K562 (cell line): ENCODE measurements around the gene GATM. TPM values are rescaled to one million over a fixed set of nuclear protein-coding genes. Genes with fewer than 3 reads are reported as not detected.

Source experiments
- ATAC-seq: fragments of 200-7000 bp; cut with Tn5 transposase; 3 replicates; pipeline ENCODE4 v1.9.1; 2020; ENCODE audit warnings: moderate library complexity
- BruUV-seq: library from RNA; stranded (reverse); fragments of 400-500 nt; replicated peaks from 2 replicates; lab custom pipeline; 2021; lab: Mats Ljungman, UMichigan
- CTCF ChIA-PET: fragments of 300-600 bp; formaldehyde crosslinking; extraction: SDS; loops from one replicate; lab custom pipeline; 2021; ENCODE audit warnings: low intra/inter-chr PET ratio; lab: Yijun Ruan, JAX
- POLR2A ChIA-PET: fragments of 300-600, 350-650 bp; sonication (Branson Sonifier 250); formaldehyde crosslinking; extraction: SDS; loops from one replicate; lab custom pipeline; 2021; ENCODE audit warnings: antibody characterized with exemption, inconsistent platforms; lab: Yijun Ruan, JAX
- DNase-seq, 4 experiments: peaks; one replicate each; pipeline versions ENCODE4 v3.0.0 to v3.0.0-alpha.2; 2011 to 2018; ENCODE audit warnings: low spot score in 3 of 4, mixed read lengths in 3 of 4; ENCODE audit errors: extremely low read depth in 1 of 4
- FAIRE-seq: peaks from 2 replicates; lab custom pipeline; 2011; peaks lifted over from hg19 to GRCh38; lab: Jason Lieb, UNC
- H2AFZ ChIP-seq: 2 replicates; pipeline ENCODE4 v1.6.0; 2011; ENCODE audit warnings: low read depth, low read length, control low read depth, inconsistent platforms
- H3K27ac ChIP-seq: fragments of 200-600 bp; 3 replicates; pipeline ENCODE4 v1.8.0; 2011; ENCODE audit warnings: low read depth, mild to moderate bottlenecking, control low read depth, inconsistent platforms, low read length, moderate library complexity, mixed read lengths; ENCODE audit errors: extremely low read depth
- H3K27me3 ChIP-seq, 2 experiments: fragments of 300-600 bp in 1 of 2; 2 replicates in 1 of 2; 3 replicates in 1 of 2; pipeline versions ENCODE4 v1.6.0 to v1.8.0; 2011; ENCODE audit warnings: inconsistent platforms in 2 of 2, low read length in 2 of 2, mild to moderate bottlenecking in 1 of 2, mixed read lengths in 1 of 2, moderate library complexity in 1 of 2; ENCODE audit not compliant: control insufficient read depth in 2 of 2, insufficient read depth in 2 of 2
- H3K36me3 ChIP-seq: fragments of 300-600 bp; 3 replicates; pipeline ENCODE4 v1.8.0; 2011; ENCODE audit warnings: mild to moderate bottlenecking, low read length, inconsistent platforms; ENCODE audit not compliant: control insufficient read depth, insufficient read depth
- H3K4me1 ChIP-seq, 2 experiments: fragments of 200-600 bp in 1 of 2; replicated peaks in 1 of 2; 2 replicates in 1 of 2; 3 replicates in 1 of 2; pipeline versions ENCODE4 v1.5.1 to v1.8.0; 2011; ENCODE audit warnings: inconsistent platforms in 2 of 2, low read length in 2 of 2, mild to moderate bottlenecking in 1 of 2, mixed read lengths in 1 of 2, moderate library complexity in 1 of 2; ENCODE audit not compliant: control insufficient read depth in 2 of 2, insufficient read depth in 2 of 2
- H3K4me2 ChIP-seq: 2 replicates; pipeline ENCODE4 v1.6.1; 2011; ENCODE audit warnings: low read length, control low read depth, inconsistent platforms, mixed read lengths; ENCODE audit not compliant: insufficient read depth
- H3K4me3 ChIP-seq: fragments of 200-600 bp; sonication (generic), shearing (Covaris generic); 2 replicates; pipeline ENCODE4 v1.5.1; 2016; ENCODE audit warnings: control low read depth, inconsistent platforms
- H3K79me2 ChIP-seq: fragments of 200-600 bp; 3 replicates; pipeline ENCODE4 v1.8.0; 2011; ENCODE audit warnings: low read length, inconsistent platforms; ENCODE audit not compliant: control insufficient read depth, insufficient read depth
- H3K9ac ChIP-seq, 2 experiments: 2 replicates each; pipeline versions ENCODE4 v1.6.0 to v1.6.1; 2011; ENCODE audit warnings: low read depth in 2 of 2, low read length in 2 of 2, control low read depth in 1 of 2, inconsistent platforms in 1 of 2, mild to moderate bottlenecking in 1 of 2, mixed read lengths in 1 of 2; ENCODE audit not compliant: insufficient read depth in 1 of 2
- H3K9me1 ChIP-seq: one replicate; pipeline ENCODE4 v1.6.0; 2011; ENCODE audit warnings: inconsistent platforms, mild to moderate bottlenecking, low read length, moderate library complexity; ENCODE audit not compliant: control insufficient read depth, insufficient read depth
- H3K9me3 ChIP-seq: replicated peaks from 2 replicates; pipeline ENCODE4 v1.5.1; 2011; ENCODE audit warnings: low read depth, low read length, inconsistent platforms; ENCODE audit not compliant: control insufficient read depth, insufficient read depth
- H4K20me1 ChIP-seq: replicated peaks from 2 replicates; pipeline ENCODE4 v1.6.1; 2011; ENCODE audit warnings: low read length, inconsistent platforms, mixed read lengths; ENCODE audit not compliant: control insufficient read depth, insufficient read depth
- CBFA2T2 ChIP-seq: fragments of 450-650 bp; conservative IDR thresholded peaks from 2 replicates; pipeline ENCODE4 v1.6.1; 2017; ENCODE audit warnings: mild to moderate bottlenecking
- DMBX1 ChIP-seq: fragments of 250-450 bp; sonication (Bioruptor Pico); IDR thresholded peaks from 2 replicates; pipeline ENCODE4 v1.8.0; 2022; ENCODE audit warnings: inconsistent platforms, mild to moderate bottlenecking, moderate library complexity, borderline replicate concordance
- E2F6 ChIP-seq, 2 experiments: IDR thresholded peaks; 2 replicates each; pipeline ENCODE4 v1.6.1; 2011; ENCODE audit warnings: borderline replicate concordance in 1 of 2, control low read depth in 1 of 2, low read depth in 1 of 2, low read length in 1 of 2, mild to moderate bottlenecking in 1 of 2, mixed read lengths in 1 of 2, moderate library complexity in 1 of 2; ENCODE audit not compliant: insufficient read depth in 1 of 2, insufficient read length in 1 of 2, poor library complexity in 1 of 2, severe bottlenecking in 1 of 2; ENCODE audit errors: extremely low read depth in 1 of 2
- ETV6 ChIP-seq, 3 experiments: fragments of 150-350 bp in 1 of 3; sonication (generic) in 1 of 3; formaldehyde crosslinking in 1 of 3; IDR thresholded peaks; 2 replicates each; pipeline versions ENCODE4 v1.6.1 to v1.8.0; 2014 to 2022; ENCODE audit warnings: borderline replicate concordance in 2 of 3, low read depth in 2 of 3, antibody characterized with exemption in 1 of 3, low read length in 1 of 3, mild to moderate bottlenecking in 1 of 3, missing genetic modification reagents in 1 of 3
- GTF2F1 ChIP-seq: IDR thresholded peaks from 2 replicates; pipeline ENCODE4 v1.6.1; 2011; ENCODE audit warnings: low read depth, low read length, improper control_type of control experiment
- HDAC1 ChIP-seq, 2 experiments: fragments of 450-650 bp; IDR thresholded peaks; 2 replicates each; pipeline ENCODE4 v1.6.1; 2016 to 2017; ENCODE audit warnings: inconsistent platforms in 1 of 2, mild to moderate bottlenecking in 1 of 2, moderate library complexity in 1 of 2
- KLF16 ChIP-seq: IDR thresholded peaks from 2 replicates; pipeline ENCODE4 v1.6.1; 2016; ENCODE audit warnings: antibody characterized with exemption
- MAX ChIP-seq: sonication (generic); formaldehyde crosslinking; IDR thresholded peaks from 2 replicates; pipeline ENCODE4 v1.9.0; 2022; ENCODE audit warnings: mild to moderate bottlenecking, missing genetic modification reagents
- MEF2D ChIP-seq: conservative IDR thresholded peaks from 2 replicates; pipeline ENCODE4 v1.6.1; 2016; ENCODE audit warnings: low read depth, missing genetic modification characterization, missing compliant biosample characterization
- NR3C1 ChIP-seq: sonication (generic); formaldehyde crosslinking; IDR thresholded peaks from 2 replicates; pipeline ENCODE4 v1.8.1; 2022; ENCODE audit warnings: missing genetic modification reagents
- NR4A1 ChIP-seq, 2 experiments: fragments of 250-450 bp in 1 of 2; fragments of 450-650 bp in 1 of 2; sonication (Bioruptor Pico) in 1 of 2; IDR thresholded peaks; 2 replicates each; pipeline versions ENCODE4 v1.4.0 to v1.6.1; 2016 to 2020; ENCODE audit warnings: mild to moderate bottlenecking in 2 of 2, missing compliant biosample characterization in 1 of 2, missing genetic modification characterization in 1 of 2, moderate library complexity in 1 of 2
- POLR2A ChIP-seq: fragments of 450-650 bp; conservative IDR thresholded peaks from 2 replicates; pipeline ENCODE4 v1.6.1; 2016
- POLR2AphosphoS2 ChIP-seq: IDR thresholded peaks from 2 replicates; pipeline ENCODE4 v1.6.1; 2012; ENCODE audit warnings: low read length, improper control_type of control experiment
- RHOXF2B ChIP-seq: fragments of 250-450 bp; sonication (Bioruptor Pico); conservative IDR thresholded peaks from 2 replicates; pipeline ENCODE4 v1.5.1; 2021
- STAT6 ChIP-seq: sonication (generic); formaldehyde crosslinking; IDR thresholded peaks from 2 replicates; pipeline ENCODE4 v1.8.1; 2023; ENCODE audit warnings: mild to moderate bottlenecking, missing genetic modification reagents
- TAL1 ChIP-seq: fragments of 450-650 bp; IDR thresholded peaks from 2 replicates; pipeline ENCODE4 v1.6.1; 2016; ENCODE audit warnings: mild to moderate bottlenecking
- TOE1 ChIP-seq, 2 experiments: fragments of 450-650 bp in 1 of 2; sonication (generic) in 1 of 2; formaldehyde crosslinking in 1 of 2; IDR thresholded peaks; 2 replicates each; pipeline versions ENCODE4 v1.7.1 to v1.8.0; 2016 to 2022; ENCODE audit warnings: borderline replicate concordance in 2 of 2, mild to moderate bottlenecking in 2 of 2, antibody characterized with exemption in 1 of 2, inconsistent platforms in 1 of 2, low read depth in 1 of 2, missing genetic modification reagents in 1 of 2, moderate library complexity in 1 of 2
- ZBED1 ChIP-seq: IDR thresholded peaks from 2 replicates; pipeline ENCODE4 v1.6.1; 2014
- ZNF134 ChIP-seq: fragments of 250-450 bp; sonication (Bioruptor Pico); conservative IDR thresholded peaks from 2 replicates; pipeline ENCODE4 v1.4.0; 2020
- ZNF174 ChIP-seq: fragments of 250-450 bp; sonication (Bioruptor Pico); IDR thresholded peaks from 2 replicates; pipeline ENCODE4 v1.4.0; 2020; ENCODE audit warnings: mild to moderate bottlenecking
- WGBS: fragments of 100-300 bp; shearing (Covaris generic); methylation state at CpG from one replicate; pipeline ENCODE4 v1.1.6; 2016; ENCODE audit warnings: low coverage, mixed read lengths; ENCODE audit not compliant: insufficient coverage; ENCODE audit errors: missing lambda C conversion rate; 5-methylcytosine and 5-hydroxymethylcytosine counted together
- in situ Hi-C: fragments of 300-500 bp; cut with MboI; formaldehyde crosslinking; loops from 4 replicates; pipeline ENCODE4 v1.15.0; 2018; ENCODE audit warnings: inconsistent platforms, mixed read lengths
- intact Hi-C: fragments of 100-400 bp; cut with micrococcal nuclease; formaldehyde crosslinking; loops from 2 replicates; pipeline ENCODE4 v1.14.2; 2022
- polyA plus RNA-seq, 8 experiments: library from polyadenylated mRNA; depleted of rRNA in 4 of 8; stranded (reverse) in 5 of 8; unstranded in 3 of 8; fragments of >200 nt; fragmentation: Nextera tagmentation in 2 of 8; fragmentation: Illumina TruSeq in 1 of 8; extraction: Ambion mirVana in 2 of 8; extraction: Trizol in 1 of 8; gene quantifications; 2 replicates each; pipeline versions ENCODE4 v1.2.1 to v1.2.3, GENCODE V29; 2011 to 2014; ENCODE audit warnings: inconsistent platforms in 1 of 8, missing spikeins in 1 of 8
- total RNA-seq, 7 experiments: library from RNA; depleted of rRNA in 6 of 7; stranded (reverse); fragments of >200 nt in 6 of 7; fragmentation: Illumina TruSeq in 2 of 7; extraction: Trizol in 2 of 7; gene quantifications; 2 replicates each; pipeline versions ENCODE4 v1.2.1 to v1.2.3, GENCODE V29; 2011 to 2021; ENCODE audit warnings: low replicate concordance in 1 of 7

The GATM gene
- total and polyA plus RNA-seq, 9 of the 15 experiments (the other 6 are each of a cell fraction or from before 2014, with no cell fraction given): 0.11 to 1.1 (median 0.65) TPM

- H3K9ac ChIP-seq: no peak overlapping the region
- POLR2A ChIA-PET: interaction anchor here (1.1 kb wide), 1 partner anchor 15 kb away, joined by 3 read pairs; no protein-coding TSS in a partner anchor
- H4K20me1 ChIP-seq: no peaks in the 10 kb centered on the region
- H3K4me3 ChIP-seq: no peak overlapping the region
- H2AFZ ChIP-seq: no peak overlapping the region
- H3K36me3 ChIP-seq: no peaks in the 10 kb centered on the region
- no peak for TF ChIP-seq ZNF174 (CRISPR knock-in tag)
- no peak for TF ChIP-seq MEF2D (tag)
- no peak for TF ChIP-seq STAT6 (CRISPR knock-in tag)
- no peak for TF ChIP-seq HDAC1 (IDR thresholded peaks at IDR 0.05)
- no peak for TF ChIP-seq TAL1
- TF ChIP-seq MAX (CRISPR knock-in tag): no peak
- TF ChIP-seq POLR2AphosphoS2: no peak
- TF ChIP-seq CBFA2T2: no peak
- no peak for TF ChIP-seq NR3C1 (CRISPR knock-in tag)
- TF ChIP-seq KLF16: no peak
- TF ChIP-seq DMBX1 (CRISPR knock-in tag): no peak
- TF ChIP-seq ZNF134 (CRISPR knock-in tag): no peak
- TF ChIP-seq GTF2F1: no peak
- no peak for TF ChIP-seq ETV6 (IDR thresholded peaks at IDR 0.05; ENCODE audit: borderline replicate concordance in 1 of 2, low read depth in 2 of 2, low read length in 1 of 2)
- TF ChIP-seq ETV6 (CRISPR knock-in tag; IDR thresholded peaks at IDR 0.05; ENCODE audit: borderline replicate concordance): no peak
- TF ChIP-seq ZBED1: no peak
- TF ChIP-seq POLR2A: no peak
- no peak for TF ChIP-seq TOE1 (IDR thresholded peaks at IDR 0.05; ENCODE audit: borderline replicate concordance)
- TF ChIP-seq TOE1 (CRISPR knock-in tag; IDR thresholded peaks at IDR 0.05; ENCODE audit: borderline replicate concordance, low read depth): no peak
- no peak for TF ChIP-seq E2F6 (IDR thresholded peaks at IDR 0.05; ENCODE audit: borderline replicate concordance in 1 of 2, extremely low read depth in 1 of 2, insufficient read depth in 1 of 2, insufficient read length in 1 of 2, low read depth in 1 of 2, low read length in 1 of 2, poor library complexity in 1 of 2, severe bottlenecking in 1 of 2)
- TF ChIP-seq RHOXF2B (CRISPR knock-in tag): no peak
- TF ChIP-seq NR4A1 (CRISPR knock-in tag; IDR thresholded peaks at IDR 0.05): no peak
- TF ChIP-seq NR4A1 (tag; IDR thresholded peaks at IDR 0.05): no peak
- TF ChIP-seq, all 486 proteins: peak for 0
- Histone ChIP-seq H3K9me1 (no peaks in the 10 kb centered on the region), H3K79me2 (peaks cover 9% of the 10 kb centered on the region), H3K27ac (no peak overlapping the region), H3K4me2 (no peak overlapping the region), H3K4me1 (peaks cover 0 to 2% of the 10 kb centered on the region in 2 experiments; a peak in 1 of 5 replicates), H3K27me3 (peaks cover under 1 to 7% of the 10 kb centered on the region in 2 experiments; a peak in 3 of 5 replicates), H3K9me3 (no peaks in the 10 kb centered on the region)
- no TSS peak for BruUV-seq
- DNase-seq (no peak), ATAC-seq (no peak), FAIRE-seq (no peak)
- in situ Hi-C loops (no loop called here), intact Hi-C loops (no loop called here)
- CTCF ChIA-PET: no interaction called here
- WGBS: 10% methylated on average over 6 of the region's 6 CpGs
These were observed 18.8 kb upstream of the GATM start for GRCh38 chr15:45397116-45397665.
